GM23248 (cell line): ENCODE measurements around the gene KCTD7.

ENCODE experiments used
- EZH2 ChIP-seq: fragments of 200-600 bp; sonication (generic); IDR thresholded peaks from 2 replicates; pipeline ENCODE4 v1.6.1; 2018; ENCODE audit warnings: antibody characterized with exemption, mild to moderate bottlenecking; ENCODE audit not compliant: insufficient read depth, poor library complexity, severe bottlenecking
- EZH2phosphoT487 ChIP-seq: fragments of 200-600 bp; sonication (generic); IDR thresholded peaks from 2 replicates; pipeline ENCODE4 v1.6.1; 2018; ENCODE audit warnings: antibody characterized with exemption, moderate library complexity, mild to moderate bottlenecking, low read depth; ENCODE audit not compliant: insufficient read depth

GRCh38 chr7:66639773-66640172 is 11.1 kb downstream of the KCTD7 start:
- no peak for TF ChIP-seq EZH2
- TF ChIP-seq EZH2phosphoT487, result no peak
